HG02571 (cell line): ENCODE data around the gene SGPP2.
"Not testable (repeated sequence)": the region's sequence is repeated elsewhere in the genome, so short reads cannot be mapped to it uniquely, and the experiment has no call there.

Experiments used
- ATAC-seq: cut with Tn5 transposase; IDR thresholded peaks from one replicate; pipeline ENCODE4 v1.9.1; 2021; ENCODE audit warnings: mild to moderate bottlenecking, moderate library complexity; ENCODE audit not compliant: unreplicated experiment

SGPP2 gene

GRCh38 chr2:222424276-222424728 lies at the start of gene SGPP2:
Gene SGPP2 (plus strand): TSS chr2:222424543. CDS start chr2:222424603, 60 bp downstream.
- peak; percentile 28 for ATAC-seq

- no peak for ATAC-seq
Observed at GRCh38 chr2:222375798-222376197, 48.5 kb upstream of the SGPP2 start.

- no peak for ATAC-seq
Observed at GRCh38 chr2:222380456-222380855, 43.9 kb upstream of the SGPP2 start.

GRCh38 chr2:222381566-222381965 lies 42.8 kb upstream of the SGPP2 start:
- no peak for ATAC-seq

GRCh38 chr2:222383255-222383654 lies 41.1 kb upstream of the SGPP2 start:
- ATAC-seq, result no peak

GRCh38 chr2:222391743-222392285 lies 32.5 kb upstream of the SGPP2 start:
- no peak for ATAC-seq

GRCh38 chr2:222393733-222394267 lies 30.5 kb upstream of the SGPP2 start:
- no peak for ATAC-seq

GRCh38 chr2:222398446-222398885 lies 25.9 kb upstream of the SGPP2 start:
- ATAC-seq, result no peak

GRCh38 chr2:222399038-222399783 lies 25.1 kb upstream of the SGPP2 start:
- no peak for ATAC-seq

GRCh38 chr2:222404151-222404905 lies 20.0 kb upstream of the SGPP2 start:
- ATAC-seq, result no peak

GRCh38 chr2:222408684-222409083 lies 15.7 kb upstream of the SGPP2 start:
- no peak for ATAC-seq

GRCh38 chr2:222410534-222410933 lies 13.8 kb upstream of the SGPP2 start:
- ATAC-seq, result no peak

- ATAC-seq, result not testable (repeated sequence)
Observed at GRCh38 chr2:222412334-222412733, 12.0 kb upstream of the SGPP2 start.

GRCh38 chr2:222413295-222413911 lies 10.9 kb upstream of the SGPP2 start:
- ATAC-seq, result no peak

GRCh38 chr2:222418739-222419138 lies 5.6 kb upstream of the SGPP2 start:
- no peak for ATAC-seq

- no peak for ATAC-seq
Observed at GRCh38 chr2:222420508-222420907, 3.8 kb upstream of the SGPP2 start.

GRCh38 chr2:222421626-222422025 lies 2.7 kb upstream of the SGPP2 start:
- ATAC-seq, result no peak

- no peak for ATAC-seq
Observed at GRCh38 chr2:222423186-222423585, 1.2 kb upstream of the SGPP2 start.

- ATAC-seq, result peak; percentile 39
Observed at GRCh38 chr2:222423632-222424275, 589 bp upstream of the SGPP2 start.
